Right lobe of liver (tissue), 6 donors: ENCODE results near the gene CAPZB. TPM values are rescaled to one million over a fixed set of nuclear protein-coding genes. Genes with fewer than 3 reads are reported as not detected.

Source experiments
- ATAC-seq, 4 donors: fragments of 200-7000 bp; cut with Tn5 transposase; one replicate each; pipeline ENCODE4 v1.9.1; 2020; ENCODE audit warnings: mild to moderate bottlenecking in 4 of 4, moderate library complexity in 4 of 4
- DNase-seq, 3 donors: peaks; one replicate each; pipeline ENCODE4 v3.0.0-alpha.2; 2020
- H3K27ac ChIP-seq, 3 donors: fragments of 200-600 bp; one replicate each; pipeline ENCODE4 v1.8.0; 2022
- H3K27me3 ChIP-seq, 2 donors: fragments of 200-600 bp; one replicate each; pipeline ENCODE4 v1.8.0; 2022
- H3K36me3 ChIP-seq, 4 donors: fragments of 200-600 bp; sonication (generic) in 1 of 4; one replicate each; pipeline versions ENCODE4 v1.5.1 to v1.8.0; 2017 to 2022; ENCODE audit warnings: control low read depth in 1 of 4
- H3K4me1 ChIP-seq, 4 donors: fragments of 200-600 bp; sonication (generic) in 1 of 4; one replicate each; pipeline versions ENCODE4 v1.5.1 to v1.8.0; 2017 to 2022; ENCODE audit warnings: control low read depth in 1 of 4
- H3K4me3 ChIP-seq, 3 donors: fragments of 200-600 bp; one replicate each; pipeline ENCODE4 v1.8.0; 2022
- H3K9me3 ChIP-seq, 4 donors: fragments of 200-600 bp; sonication (generic) in 1 of 4; one replicate each; pipeline versions ENCODE4 v1.5.1 to v1.8.0; 2017 to 2022; ENCODE audit warnings: control low read depth in 1 of 4
- CTCF ChIP-seq, 4 donors: fragments of 200-600 bp in 3 of 4; fragments of 450-650 bp in 1 of 4; IDR thresholded peaks; one replicate each; pipeline versions ENCODE4 v1.5.1 to v1.8.0; 2016 to 2022; ENCODE audit warnings: antibody characterized with exemption in 4 of 4, mild to moderate bottlenecking in 2 of 4
- POLR2A ChIP-seq: fragments of 450-650 bp; IDR thresholded peaks from one replicate; pipeline ENCODE4 v1.6.1; 2017; ENCODE audit warnings: antibody characterized with exemption, mild to moderate bottlenecking
- WGBS: methylation state at CpG from one replicate; pipeline ENCODE4 v1.1.6; 2018; ENCODE audit warnings: low coverage, low lambda C conversion rate; ENCODE audit not compliant: insufficient coverage; ENCODE audit errors: missing lambda C conversion rate; 5-methylcytosine and 5-hydroxymethylcytosine counted together
- intact Hi-C, 2 donors: fragments of 100-400 bp; cut with DNase I; formaldehyde crosslinking; loops; one replicate each; pipeline versions ENCODE4 v1.11.2 to v1.14.1; 2022
- total RNA-seq, 6 experiments: library from RNA; depleted of rRNA in 2 of 6; stranded (reverse); fragments of >200 nt in 2 of 6; fragmentation: NEBNext Ultra II Directional in 3 of 6; extraction: Animal tissue kit (Norgen Biotek cat#: 25700) in 3 of 6; gene quantifications; one replicate each; pipeline versions ENCODE4 v1.1.0 to v1.2.4, GENCODE V29; 2016 to 2023
- donor health status: DM: no; HTN: yes; CAD: no.
- donor health status: DM: no; HTN: no; CAD: no.
- donor health status: DM: no; HTN: no; CAD: no.
- donor health status: DM: no; HTN: yes; CAD: no.
- donor health status: DM: no; HTN: yes; CAD: no.

CAPZB gene
- total RNA-seq, 6 experiments from 2014 or later = 53.5 to 117 (median 88.0) TPM

- intact Hi-C loops = loop anchor here in 1 of 2 donors (5.0 kb wide), 1 partner anchor 59 kb away; no protein-coding TSS in a partner anchor
- DNase-seq (no peak), ATAC-seq (peak; percentile 4 to 60 (median 18))
- H3K4me1 ChIP-seq = peaks cover 0 to 33% (median 0%) of the 10 kb centered on the region in 4 donors
- no peak overlapping the region for H3K4me3 ChIP-seq
- H3K27ac ChIP-seq = peak overlapping the region in 1 of 3 donors; percentile 35
- H3K36me3 ChIP-seq = no peaks in the 10 kb centered on the region
- no peaks in the 10 kb centered on the region for H3K27me3 ChIP-seq
- H3K9me3 ChIP-seq = no peaks in the 10 kb centered on the region
- whole genome bisulfite sequencing = 68% methylated on average over 5 of the region's 6 CpGs
- TF ChIP-seq CTCF (IDR thresholded peaks at IDR 0.05) (no peak), POLR2A (no peak)
Observed at GRCh38 chr1:19450811-19451515, 34.4 kb downstream of the CAPZB start.

- 79% methylated on average over 6 of the region's 13 CpGs for WGBS
- H3K27me3 ChIP-seq = no peaks in the 10 kb centered on the region
- TF ChIP-seq POLR2A (no peak), CTCF (IDR thresholded peaks at IDR 0.05) (no peak)
- DNase-seq (no peak), ATAC-seq (no peak)
- H3K36me3 ChIP-seq = no peaks in the 10 kb centered on the region
- peaks cover 0 to 35% (median 0%) of the 10 kb centered on the region in 4 donors for H3K4me1 ChIP-seq
- intact Hi-C loops = loop anchor here in 1 of 2 donors (5.0 kb wide), 1 partner anchor 57 kb away; no protein-coding TSS in a partner anchor
- peak overlapping the region; percentile 11 to 29 (median 19) for H3K27ac ChIP-seq
- no peaks in the 10 kb centered on the region for H3K9me3 ChIP-seq
- no peak overlapping the region for H3K4me3 ChIP-seq
Observed at GRCh38 chr1:19449454-19450228, 35.7 kb downstream of the CAPZB start.

- peak overlapping the region; percentile 11 to 29 (median 19) for H3K27ac ChIP-seq
- no peaks in the 10 kb centered on the region for H3K27me3 ChIP-seq
- intact Hi-C loops = no loop called here
- H3K4me3 ChIP-seq = no peak overlapping the region
- 57% methylated on average over 11 of the region's 19 CpGs for WGBS
- H3K9me3 ChIP-seq = no peaks in the 10 kb centered on the region
- no peaks in the 10 kb centered on the region for H3K36me3 ChIP-seq
- DNase-seq (no peak), ATAC-seq (peak; percentile 19 to 57 (median 36))
- peaks cover 0 to 35% (median 0%) of the 10 kb centered on the region in 4 donors for H3K4me1 ChIP-seq
- no peak for TF ChIP-seq CTCF (IDR thresholded peaks at IDR 0.05)
- TF ChIP-seq POLR2A = no peak
Observed at GRCh38 chr1:19448491-19449439, 36.6 kb downstream of the CAPZB start.

- WGBS = 67% methylated on average over 6 of the region's 9 CpGs
- Histone ChIP-seq H3K27me3 (no peaks in the 10 kb centered on the region), H3K36me3 (no peaks in the 10 kb centered on the region), H3K4me1 (peaks cover 0 to 35% (median 0%) of the 10 kb centered on the region in 4 donors), H3K9me3 (no peaks in the 10 kb centered on the region), H3K27ac (no peak overlapping the region), H3K4me3 (no peak overlapping the region)
- DNase-seq (no peak), ATAC-seq (no peak)
- TF ChIP-seq POLR2A (no peak), CTCF (IDR thresholded peaks at IDR 0.05) (no peak)
- intact Hi-C loops = no loop called here
Observed at GRCh38 chr1:19447550-19447949, 37.8 kb downstream of the CAPZB start.
